ENCODE measurements around the gene NKX2-2.

DNA sequence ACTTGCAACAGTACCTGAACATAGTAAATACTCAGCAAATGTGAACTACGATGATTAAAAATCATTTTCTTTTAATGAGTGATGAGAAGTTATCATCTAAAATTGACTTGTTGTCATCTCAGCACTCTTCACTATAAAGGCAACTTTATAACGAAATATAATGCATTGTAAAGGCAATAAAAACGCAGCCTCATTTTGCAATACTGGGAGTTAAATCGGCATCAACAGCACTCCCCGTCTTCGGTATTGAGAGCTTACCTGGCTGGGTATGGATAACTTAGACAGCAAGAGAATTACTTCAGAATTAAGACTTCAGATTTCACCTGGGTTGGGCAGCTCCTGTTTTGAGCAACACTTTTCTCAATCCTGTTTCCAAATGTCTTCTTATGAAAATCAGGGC, 20.8 kb downstream of the NKX2-2 start:
- TF ChIP-seq, protein P1, sequence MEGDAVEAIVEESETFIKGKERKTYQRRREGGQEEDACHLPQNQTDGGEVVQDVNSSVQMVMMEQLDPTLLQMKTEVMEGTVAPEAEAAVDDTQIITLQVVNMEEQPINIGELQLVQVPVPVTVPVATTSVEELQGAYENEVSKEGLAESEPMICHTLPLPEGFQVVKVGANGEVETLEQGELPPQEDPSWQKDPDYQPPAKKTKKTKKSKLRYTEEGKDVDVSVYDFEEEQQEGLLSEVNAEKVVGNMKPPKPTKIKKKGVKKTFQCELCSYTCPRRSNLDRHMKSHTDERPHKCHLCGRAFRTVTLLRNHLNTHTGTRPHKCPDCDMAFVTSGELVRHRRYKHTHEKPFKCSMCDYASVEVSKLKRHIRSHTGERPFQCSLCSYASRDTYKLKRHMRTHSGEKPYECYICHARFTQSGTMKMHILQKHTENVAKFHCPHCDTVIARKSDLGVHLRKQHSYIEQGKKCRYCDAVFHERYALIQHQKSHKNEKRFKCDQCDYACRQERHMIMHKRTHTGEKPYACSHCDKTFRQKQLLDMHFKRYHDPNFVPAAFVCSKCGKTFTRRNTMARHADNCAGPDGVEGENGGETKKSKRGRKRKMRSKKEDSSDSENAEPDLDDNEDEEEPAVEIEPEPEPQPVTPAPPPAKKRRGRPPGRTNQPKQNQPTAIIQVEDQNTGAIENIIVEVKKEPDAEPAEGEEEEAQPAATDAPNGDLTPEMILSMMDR (conservative IDR thresholded peaks at IDR 0.05 in 1 of 2, IDR thresholded peaks at IDR 0.05 in 1 of 2; ENCODE audit: low read depth in 1 of 2, low read length in 2 of 2) = no peak
- TF ChIP-seq EZH2 (IDR thresholded peaks at IDR 0.05; ENCODE audit: low read length, missing control alignments) = no peak
